K562 (cell line): ENCODE results near the gene CRKL.

Experiments used
- BRCA1 ChIP-seq, 2 experiments: fragments of 450-650 bp in 1 of 2; sonication (generic) in 1 of 2; formaldehyde crosslinking in 1 of 2; IDR thresholded peaks; 2 replicates each; pipeline versions ENCODE4 v1.5.0 to v1.6.1; 2017 to 2020; ENCODE audit warnings: mild to moderate bottlenecking in 1 of 2, missing genetic modification reagents in 1 of 2
- FOXJ3 ChIP-seq: sonication (generic); formaldehyde crosslinking; IDR thresholded peaks from 2 replicates; pipeline ENCODE4 v1.4.0; 2020; ENCODE audit warnings: mild to moderate bottlenecking, missing genetic modification reagents
- HNRNPLL ChIP-seq: fragments of 200-400 bp; formaldehyde crosslinking; IDR thresholded peaks from 2 replicates; pipeline ENCODE4 v1.6.1; 2017; ENCODE audit warnings: low read length, low read depth, mild to moderate bottlenecking; ENCODE audit not compliant: poor library complexity, severe bottlenecking
- POLR2A ChIP-seq: fragments of 450-650 bp; conservative IDR thresholded peaks from 2 replicates; pipeline ENCODE4 v1.6.1; 2016
- REST ChIP-seq, 2 experiments: fragments of 450-650 bp; formaldehyde crosslinking in 1 of 2; IDR thresholded peaks; 2 replicates each; pipeline versions ENCODE4 v1.4.0 to v1.6.1; 2014 to 2020; ENCODE audit warnings: mild to moderate bottlenecking in 2 of 2, borderline replicate concordance in 1 of 2, low read depth in 1 of 2
- SOX6 ChIP-seq: fragments of 450-650 bp; IDR thresholded peaks from 2 replicates; pipeline ENCODE4 v1.6.1; 2014; ENCODE audit warnings: mild to moderate bottlenecking
- SREBF1 ChIP-seq: fragments of 150-350 bp; IDR thresholded peaks from 2 replicates; pipeline ENCODE4 v1.6.1; 2014; ENCODE audit warnings: antibody characterized with exemption, low read depth, low read length, borderline replicate concordance
- SREBF2 ChIP-seq: sonication (generic); formaldehyde crosslinking; IDR thresholded peaks from 2 replicates; pipeline ENCODE4 v1.4.0; 2020; ENCODE audit warnings: mild to moderate bottlenecking, missing genetic modification reagents
- TFE3 ChIP-seq: fragments of 450-650 bp; formaldehyde crosslinking; IDR thresholded peaks from 2 replicates; pipeline ENCODE4 v1.4.0; 2020; ENCODE audit warnings: mild to moderate bottlenecking, mixed read lengths
- TGIF2 ChIP-seq: sonication (generic); formaldehyde crosslinking; IDR thresholded peaks from 2 replicates; pipeline ENCODE4 v1.8.1; 2022; ENCODE audit warnings: mild to moderate bottlenecking, missing genetic modification reagents, moderate library complexity
- ZBTB8A ChIP-seq: fragments of 450-650 bp; IDR thresholded peaks from 2 replicates; pipeline ENCODE4 v1.6.1; 2018; ENCODE audit warnings: mild to moderate bottlenecking, moderate library complexity; ENCODE audit not compliant: partially characterized antibody
- ZKSCAN1 ChIP-seq: fragments of 150-350 bp; IDR thresholded peaks from 2 replicates; pipeline ENCODE4 v1.6.1; 2016; ENCODE audit warnings: low read depth, low read length
- ZNF140 ChIP-seq: fragments of 250-450 bp; sonication (Bioruptor Pico); IDR thresholded peaks from 2 replicates; pipeline ENCODE4 v1.8.0; 2021; ENCODE audit warnings: moderate library complexity, mild to moderate bottlenecking, inconsistent platforms
- TF ChIP-seq, protein P1 (sequence below), 3 experiments: IDR thresholded peaks in 2 of 3; conservative IDR thresholded peaks in 1 of 3; 2 replicates each; pipeline ENCODE4 v1.5.1; 2011 to 2012; ENCODE audit warnings: low read length in 3 of 3, mild to moderate bottlenecking in 3 of 3, control low read depth in 2 of 3, improper control_type of control experiment in 1 of 3, inconsistent platforms in 1 of 3, low read depth in 1 of 3, mixed read lengths in 1 of 3, moderate library complexity in 1 of 3; ENCODE audit not compliant: insufficient read depth in 2 of 3

DNA sequence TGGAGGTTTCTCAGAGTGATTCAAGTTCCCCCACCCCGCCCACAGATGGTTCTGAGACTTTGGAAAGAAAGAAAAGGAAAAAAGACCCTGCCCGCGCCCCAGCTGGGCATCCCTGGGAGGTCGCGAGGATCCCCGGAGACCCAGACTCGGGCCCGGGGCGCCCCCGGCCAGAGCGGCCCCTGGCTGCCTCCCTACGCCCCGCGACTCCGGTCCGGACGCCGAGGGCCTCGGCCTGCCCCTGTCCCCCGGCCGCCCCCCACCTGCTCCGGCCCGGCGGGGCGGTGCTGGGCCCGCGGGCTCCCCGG is 47.5 kb downstream of the CRKL start:
- TF ChIP-seq ZNF140 (CRISPR knock-in tag) (no peak), HNRNPLL (no peak), POLR2A (no peak), ZBTB8A (no peak), SREBF1 (no peak), REST (IDR thresholded peaks at IDR 0.05; ENCODE audit: borderline replicate concordance) (no peak), REST (CRISPR knock-in tag; IDR thresholded peaks at IDR 0.05; ENCODE audit: low read depth) (no peak), TGIF2 (no peak), BRCA1 (IDR thresholded peaks at IDR 0.05) (no peak), BRCA1 (CRISPR knock-in tag; IDR thresholded peaks at IDR 0.05) (no peak), SOX6 (no peak), SREBF2 (CRISPR knock-in tag) (no peak), ZKSCAN1 (no peak), FOXJ3 (CRISPR knock-in tag) (no peak), TFE3 (CRISPR knock-in tag) (no peak)
- TF ChIP-seq, protein P1, sequence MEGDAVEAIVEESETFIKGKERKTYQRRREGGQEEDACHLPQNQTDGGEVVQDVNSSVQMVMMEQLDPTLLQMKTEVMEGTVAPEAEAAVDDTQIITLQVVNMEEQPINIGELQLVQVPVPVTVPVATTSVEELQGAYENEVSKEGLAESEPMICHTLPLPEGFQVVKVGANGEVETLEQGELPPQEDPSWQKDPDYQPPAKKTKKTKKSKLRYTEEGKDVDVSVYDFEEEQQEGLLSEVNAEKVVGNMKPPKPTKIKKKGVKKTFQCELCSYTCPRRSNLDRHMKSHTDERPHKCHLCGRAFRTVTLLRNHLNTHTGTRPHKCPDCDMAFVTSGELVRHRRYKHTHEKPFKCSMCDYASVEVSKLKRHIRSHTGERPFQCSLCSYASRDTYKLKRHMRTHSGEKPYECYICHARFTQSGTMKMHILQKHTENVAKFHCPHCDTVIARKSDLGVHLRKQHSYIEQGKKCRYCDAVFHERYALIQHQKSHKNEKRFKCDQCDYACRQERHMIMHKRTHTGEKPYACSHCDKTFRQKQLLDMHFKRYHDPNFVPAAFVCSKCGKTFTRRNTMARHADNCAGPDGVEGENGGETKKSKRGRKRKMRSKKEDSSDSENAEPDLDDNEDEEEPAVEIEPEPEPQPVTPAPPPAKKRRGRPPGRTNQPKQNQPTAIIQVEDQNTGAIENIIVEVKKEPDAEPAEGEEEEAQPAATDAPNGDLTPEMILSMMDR (IDR thresholded peaks at IDR 0.05 in 2 of 3, conservative IDR thresholded peaks at IDR 0.05 in 1 of 3; ENCODE audit: insufficient read depth in 2 of 3, low read depth in 1 of 3, low read length in 3 of 3) = no peak
